CD4-positive, alpha-beta T cell treated with Interleukin-10 for 1 hour (primary cell): ENCODE results near the gene ADGRV1.
A peak's percentile ranks its signal among the peaks of the same experiment; 100 is the strongest.
"Not testable (repeated sequence)": the region's sequence is repeated elsewhere in the genome, so short reads cannot be mapped to it uniquely, and the experiment has no call there.

Source experiments
- DNase-seq: peaks from one replicate; pipeline ENCODE4 v3.0.0-alpha.2; 2020

The ADGRV1 gene

DNA sequence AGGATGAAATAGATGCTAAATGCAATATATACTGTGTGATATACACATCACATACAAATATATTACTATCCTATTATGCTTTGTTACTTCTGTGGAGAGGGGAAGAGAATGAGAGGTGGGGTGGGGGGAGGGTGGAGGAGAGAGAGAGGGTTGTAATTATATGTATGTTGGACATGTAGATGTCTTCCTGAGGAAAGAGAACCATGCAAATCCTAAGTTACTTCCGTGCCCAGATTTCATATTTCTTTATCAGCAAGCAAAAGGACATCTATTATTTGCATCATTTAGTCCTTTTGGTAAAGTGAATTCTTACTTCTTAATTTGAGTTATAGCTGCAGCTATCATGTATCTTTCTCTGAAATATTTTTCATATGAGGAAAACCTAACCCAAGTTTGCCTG, 187.5 kb downstream of the ADGRV1 start:
- DNase-seq, result no peak

DNA sequence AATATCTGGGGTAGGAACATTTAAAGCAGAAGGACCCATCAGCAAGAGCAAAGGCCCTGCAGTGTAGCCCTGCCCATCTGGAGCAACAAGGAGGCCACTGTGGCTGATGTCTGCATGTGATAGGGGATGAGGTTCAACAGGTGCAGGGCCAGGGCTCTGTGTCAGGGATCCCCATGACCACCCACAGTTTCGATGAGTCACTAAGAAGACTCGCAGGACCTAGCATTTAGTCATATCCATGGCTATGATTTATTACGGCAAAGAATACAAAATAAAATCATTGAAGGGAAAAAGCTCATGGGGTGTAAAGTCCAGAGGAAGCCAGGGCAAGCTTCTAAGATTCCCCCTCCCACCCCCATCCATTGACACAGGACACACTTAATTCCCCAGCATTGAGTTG, 188.6 kb downstream of the ADGRV1 start:
- DNase-seq, result no peak

DNA sequence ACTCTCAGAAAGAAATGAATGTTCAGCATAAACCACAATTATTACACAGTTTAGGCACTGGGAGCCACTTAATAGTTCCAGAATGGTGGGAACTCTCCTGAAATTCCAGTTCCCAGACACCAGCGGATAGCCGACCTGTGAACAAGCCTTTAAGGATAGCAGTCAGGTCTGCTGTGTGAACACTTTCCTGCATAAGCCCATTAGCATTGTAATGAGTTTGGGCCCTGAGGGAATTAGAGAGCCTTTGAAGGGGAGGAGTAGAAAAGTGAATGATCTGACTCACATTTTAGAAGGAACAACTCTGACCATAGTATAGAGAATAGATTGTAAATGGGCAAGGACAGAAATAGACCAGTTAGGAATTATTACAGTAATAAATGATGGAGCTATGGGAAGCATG, 189.1 kb downstream of the ADGRV1 start:
- DNase-seq, result no peak

DNA sequence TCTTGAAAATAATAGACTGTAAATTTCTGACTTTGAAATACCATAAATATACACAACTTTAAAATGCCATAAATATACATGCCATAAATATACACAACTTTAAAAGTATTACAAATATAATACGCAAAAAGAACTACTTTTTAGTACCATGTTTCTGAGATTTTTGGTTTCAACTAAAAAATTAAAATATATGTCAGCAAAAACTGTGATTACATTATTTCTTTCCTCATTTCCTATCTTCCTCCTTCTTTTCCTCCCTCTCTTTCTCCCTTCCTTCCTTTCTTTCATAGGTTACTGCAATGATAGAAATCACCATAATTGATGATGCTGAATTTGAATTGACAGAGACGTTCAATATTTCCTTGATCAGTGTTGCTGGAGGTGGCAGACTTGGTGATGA, 200.5 kb downstream of the ADGRV1 start:
- DNase-seq, result no peak

DNA sequence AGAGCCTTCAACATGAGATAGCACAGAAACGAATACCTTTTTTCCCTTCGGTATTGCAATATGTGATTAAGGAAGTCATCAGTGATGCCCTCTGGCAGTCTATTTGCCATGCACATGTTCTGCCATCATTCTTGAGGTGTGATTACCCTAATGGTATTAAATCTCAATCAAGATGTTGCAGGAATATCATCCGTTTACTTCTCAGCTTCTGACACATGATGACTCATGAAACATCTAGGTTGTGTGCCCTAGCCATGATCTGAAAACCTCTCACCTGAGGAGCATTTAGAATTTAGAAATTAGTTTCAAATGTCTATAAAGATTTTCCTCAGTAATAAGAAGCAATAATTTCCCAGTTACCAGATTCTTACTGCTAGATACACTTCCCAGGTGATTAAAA, 209.1 kb downstream of the ADGRV1 start:
- no peak for DNase-seq

DNA sequence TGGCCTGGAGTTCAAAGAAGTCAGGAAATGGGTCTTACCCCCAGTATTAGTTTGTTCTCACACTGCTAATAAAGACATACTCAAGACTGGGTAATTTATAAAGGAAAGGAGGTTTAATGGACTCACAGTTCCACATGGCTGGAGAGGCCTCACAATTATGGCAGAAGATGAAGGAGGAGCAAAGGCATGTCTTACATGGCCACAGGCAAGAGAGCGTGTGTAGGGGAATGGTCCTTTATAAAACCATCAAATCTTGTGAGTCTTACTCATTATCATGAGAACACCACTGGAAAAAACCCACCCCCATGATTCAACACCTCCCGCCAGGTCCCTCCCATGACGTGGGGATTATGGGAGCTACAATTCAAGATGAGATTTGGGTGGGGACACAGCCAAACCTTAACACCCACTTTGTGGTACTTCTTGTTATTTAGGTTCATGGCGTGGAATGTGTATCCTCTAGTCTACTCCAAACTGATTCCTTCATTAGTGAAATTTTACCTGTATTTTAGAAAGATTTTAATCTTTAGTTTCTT, 211.5 kb downstream of the ADGRV1 start:
- not testable (repeated sequence) for DNase-seq

DNA sequence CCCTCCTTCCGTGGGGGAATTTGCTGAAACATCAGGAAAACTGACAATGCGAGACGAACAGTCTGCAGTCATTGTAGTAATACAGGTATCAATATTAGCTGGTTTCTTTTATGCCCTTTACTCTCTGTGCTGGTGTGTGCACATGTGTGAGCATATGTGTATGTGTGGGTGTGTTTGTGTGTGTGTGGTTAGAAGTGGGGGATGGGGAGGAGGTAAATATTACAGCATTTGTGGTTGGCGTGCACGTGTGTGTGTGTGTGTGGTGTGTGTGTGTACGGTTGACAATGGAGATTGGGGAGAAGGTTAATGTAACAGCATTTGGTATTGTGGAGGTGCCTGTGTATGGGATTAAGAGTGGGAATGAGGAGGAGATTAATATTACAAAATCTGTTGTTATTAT, 219.4 kb downstream of the ADGRV1 start:
- no peak for DNase-seq

DNA sequence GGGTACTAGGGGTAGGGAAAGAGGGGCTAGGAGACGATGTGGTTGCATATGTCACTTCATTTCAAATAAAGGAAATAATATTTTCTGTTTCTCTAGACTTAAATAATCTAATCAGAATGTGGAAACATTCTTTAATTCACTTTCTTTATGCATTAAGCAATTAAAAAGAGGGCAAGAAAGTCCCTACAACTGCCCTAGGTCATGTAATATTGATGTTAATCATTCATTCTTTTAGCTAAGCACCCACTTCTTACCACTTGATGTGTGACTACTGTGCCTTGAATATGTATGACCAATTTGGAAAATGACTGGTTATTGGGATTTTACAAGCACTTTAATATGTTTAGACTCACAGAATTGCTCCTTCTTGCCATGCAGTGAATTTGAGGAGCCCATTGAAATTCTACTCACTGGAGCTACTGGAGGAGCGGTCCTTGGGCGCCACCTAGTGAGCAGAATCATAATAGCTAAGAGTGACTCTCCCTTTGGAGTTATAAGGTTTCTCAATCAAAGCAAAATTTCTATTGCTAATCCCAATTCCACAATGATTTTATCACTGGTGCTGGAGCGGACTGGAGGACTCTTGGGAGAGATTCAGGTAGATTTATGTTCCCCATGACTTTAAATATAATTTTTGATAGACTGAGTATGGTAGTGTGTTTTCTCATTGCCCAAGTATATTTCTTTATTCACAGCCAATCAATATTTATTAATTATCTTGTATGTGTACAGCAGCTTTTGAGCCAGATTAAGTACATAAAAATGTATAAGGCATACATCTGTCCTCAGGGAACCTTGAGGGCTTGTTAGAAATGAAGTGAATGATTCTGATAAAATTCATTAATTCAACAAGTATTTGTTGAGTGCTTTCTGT, 225.1 kb downstream of the ADGRV1 start:
- peak; percentile 71 for DNase-seq

DNA sequence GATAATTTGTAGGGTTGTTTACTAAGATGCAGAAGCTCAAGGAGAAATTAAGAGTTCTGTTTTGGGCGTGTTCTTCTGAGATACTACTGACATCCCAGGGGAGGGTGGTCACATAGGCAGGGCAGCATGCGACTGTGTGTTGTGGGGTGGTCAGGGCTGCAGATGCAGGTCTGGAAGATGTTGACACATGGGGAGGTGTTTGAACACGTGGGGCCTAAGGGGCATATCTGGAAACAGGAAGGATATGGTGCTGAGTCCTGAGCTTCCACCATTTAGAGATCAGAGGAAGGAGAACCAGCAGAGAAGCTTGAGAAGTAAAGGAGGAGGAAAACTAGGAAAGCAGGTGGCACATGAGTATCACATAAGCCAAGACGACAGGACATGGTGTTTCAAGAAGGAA, 228.2 kb downstream of the ADGRV1 start:
- no peak for DNase-seq

DNA sequence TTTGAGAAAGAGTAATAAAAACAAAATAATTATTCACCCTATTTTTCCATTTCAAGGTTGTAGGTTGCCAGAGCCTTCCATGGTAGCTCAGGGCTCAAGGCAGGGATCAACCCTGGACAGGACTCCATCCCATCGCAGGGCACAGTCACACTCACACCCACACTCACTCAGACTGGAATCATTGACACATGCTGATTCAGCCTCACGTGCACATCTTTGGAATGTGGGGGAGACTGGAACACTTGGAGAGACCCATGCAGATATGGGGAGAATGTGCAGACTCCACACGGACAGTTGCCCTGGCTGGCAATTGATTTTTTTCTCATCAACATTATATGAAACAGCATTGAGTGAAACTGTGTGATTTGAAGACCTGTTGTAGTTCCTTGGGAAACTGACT, 234.1 kb downstream of the ADGRV1 start:
- no peak for DNase-seq

DNA sequence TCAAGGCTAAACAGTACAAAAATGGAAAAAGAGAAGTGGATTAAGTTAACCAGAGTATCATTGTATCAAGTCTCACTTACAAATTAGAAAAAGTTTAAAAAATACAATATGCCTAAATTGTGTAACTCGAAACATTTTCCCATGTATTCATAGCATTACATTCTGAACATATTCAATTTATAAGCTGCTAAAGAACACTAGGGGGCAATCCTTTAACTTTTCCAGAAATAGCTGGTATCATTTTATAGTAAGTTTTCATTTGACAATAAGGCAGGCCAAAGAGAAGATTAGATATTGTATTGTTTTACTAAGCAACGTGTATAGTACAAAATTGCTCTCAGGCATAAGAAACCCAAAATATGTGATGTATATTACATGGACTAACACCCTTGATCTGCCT, 234.6 kb downstream of the ADGRV1 start:
- DNase-seq, result no peak

DNA sequence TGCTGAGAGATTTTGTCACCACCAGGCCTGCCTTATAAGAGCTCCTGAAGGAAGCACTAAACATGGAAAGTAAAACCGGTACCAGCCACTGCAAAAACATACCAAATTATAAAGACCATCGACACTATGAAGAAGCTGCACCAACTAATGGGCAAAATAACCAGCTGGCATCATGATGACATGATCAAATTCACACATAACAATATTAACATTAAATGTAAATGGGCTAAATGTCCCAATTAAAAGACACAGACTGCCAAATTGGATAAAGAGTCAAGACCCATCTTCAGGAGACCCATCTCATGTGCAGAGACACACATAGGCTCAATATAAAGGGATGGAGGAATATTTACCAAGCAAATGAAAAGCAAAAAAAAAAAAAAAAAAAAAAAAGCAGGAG, 238.3 kb downstream of the ADGRV1 start:
- not testable (repeated sequence) for DNase-seq

DNA sequence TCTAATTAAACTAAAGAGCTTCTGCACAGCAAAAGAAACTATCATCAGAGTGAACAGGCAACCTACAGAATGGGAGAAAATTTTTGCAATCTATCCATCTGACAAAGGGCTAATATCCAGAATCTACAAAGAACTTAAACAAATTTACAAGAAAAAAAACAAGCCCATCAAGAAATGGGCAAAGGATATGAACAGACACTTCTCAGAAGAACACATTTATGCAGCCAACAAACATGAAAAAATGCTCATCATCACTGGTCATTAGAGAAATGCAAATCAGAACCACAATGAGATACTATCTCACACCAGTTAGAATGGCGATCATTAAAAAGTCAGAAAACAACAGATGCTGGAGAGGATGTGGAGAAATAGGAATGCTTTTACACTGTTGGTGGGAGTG, 241.5 kb downstream of the ADGRV1 start:
- not testable (repeated sequence) for DNase-seq

DNA sequence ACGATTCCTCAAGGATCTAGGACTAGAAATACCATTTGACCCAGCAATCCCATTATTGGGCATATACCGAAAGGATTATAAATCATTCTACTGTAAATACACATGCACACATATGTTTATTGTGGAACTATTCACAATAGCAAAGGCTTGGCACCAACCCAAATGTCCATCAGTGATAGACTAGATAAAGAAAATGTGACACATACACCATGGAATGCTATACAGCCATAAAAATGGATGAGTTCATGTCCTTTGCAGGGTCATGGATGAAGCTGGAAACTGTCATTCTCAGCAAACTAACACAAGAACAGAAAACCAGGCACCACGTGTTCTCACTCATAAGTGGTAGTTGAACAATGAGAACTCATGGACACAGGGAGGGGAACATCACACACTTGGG, 241.9 kb downstream of the ADGRV1 start:
- not testable (repeated sequence) for DNase-seq

DNA sequence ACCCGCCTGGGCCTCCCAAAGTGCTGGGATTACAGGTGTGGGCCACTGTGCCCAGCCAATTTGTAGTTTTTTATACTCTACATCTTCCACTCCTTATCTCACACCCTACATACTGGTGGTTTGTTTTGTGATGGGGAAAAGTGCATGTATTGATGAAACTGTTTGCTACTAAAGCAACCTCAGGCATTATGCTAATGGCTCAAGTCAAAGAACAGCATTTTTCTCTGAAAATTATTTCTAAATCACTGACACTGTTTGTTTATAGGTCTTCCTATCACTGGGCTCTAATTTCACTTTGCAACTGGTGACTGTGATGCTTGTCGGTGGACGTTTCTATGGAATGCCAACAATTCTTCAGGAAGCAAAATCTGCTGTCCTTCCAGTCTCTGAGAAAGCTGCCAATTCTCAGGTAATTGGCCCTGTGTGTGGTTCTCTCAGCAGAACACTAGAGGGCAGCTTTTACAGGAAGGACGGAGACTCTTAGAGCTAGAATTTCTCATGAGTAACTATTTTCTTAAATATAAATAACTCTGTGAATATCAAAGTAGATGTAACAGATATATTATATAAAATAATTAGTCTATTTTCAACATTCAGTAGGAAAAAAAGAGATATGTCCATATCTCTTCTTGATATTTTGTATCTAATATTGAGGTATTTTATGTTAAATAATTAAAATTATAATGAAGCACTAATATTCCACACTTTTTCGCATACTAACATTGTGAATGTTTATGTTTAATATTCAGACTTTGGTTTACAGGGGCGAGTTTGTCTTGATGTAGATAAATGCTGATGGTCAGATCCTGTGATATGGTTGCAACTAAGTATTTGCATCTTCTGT, 244.1 kb downstream of the ADGRV1 start:
- DNase-seq, result no peak

DNA sequence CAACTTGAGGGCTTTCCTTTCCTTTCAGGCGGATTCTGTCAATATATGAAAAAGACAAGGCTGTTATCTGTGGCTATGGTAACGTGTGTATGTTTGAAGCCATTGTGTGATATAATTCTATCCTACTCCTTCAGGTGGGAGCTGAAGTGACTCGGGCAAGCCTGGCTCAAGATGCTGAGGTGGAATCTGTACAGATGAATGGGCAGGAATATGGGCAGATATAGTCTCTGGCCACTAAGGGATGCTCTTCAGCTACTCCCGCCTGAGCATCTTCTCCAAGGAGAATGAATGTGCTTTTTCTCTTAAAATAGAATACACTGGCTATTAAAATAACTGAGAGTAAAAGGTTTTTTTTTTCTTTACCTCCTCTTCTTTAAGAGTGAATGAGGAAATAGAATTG, 244.8 kb downstream of the ADGRV1 start:
- no peak for DNase-seq

DNA sequence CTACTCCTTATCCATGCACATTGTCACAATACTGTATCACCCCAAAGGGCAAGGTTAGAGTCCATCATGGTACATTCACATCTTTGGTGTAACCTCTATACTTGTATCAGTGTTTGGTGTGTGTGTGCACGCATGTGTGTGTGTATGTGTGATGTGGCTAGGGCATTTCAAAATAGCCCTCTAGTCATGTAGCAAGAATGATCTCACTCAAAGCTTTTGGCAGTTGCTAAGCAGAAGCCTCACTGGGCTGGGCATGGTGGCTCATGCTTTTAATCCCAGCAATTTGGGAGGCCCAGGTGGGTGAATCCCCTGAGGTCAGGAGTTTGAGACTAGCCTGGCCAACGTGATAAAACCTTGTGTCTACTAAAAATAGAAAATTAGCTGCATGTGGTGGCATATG, 245.3 kb downstream of the ADGRV1 start:
- no peak for DNase-seq

DNA sequence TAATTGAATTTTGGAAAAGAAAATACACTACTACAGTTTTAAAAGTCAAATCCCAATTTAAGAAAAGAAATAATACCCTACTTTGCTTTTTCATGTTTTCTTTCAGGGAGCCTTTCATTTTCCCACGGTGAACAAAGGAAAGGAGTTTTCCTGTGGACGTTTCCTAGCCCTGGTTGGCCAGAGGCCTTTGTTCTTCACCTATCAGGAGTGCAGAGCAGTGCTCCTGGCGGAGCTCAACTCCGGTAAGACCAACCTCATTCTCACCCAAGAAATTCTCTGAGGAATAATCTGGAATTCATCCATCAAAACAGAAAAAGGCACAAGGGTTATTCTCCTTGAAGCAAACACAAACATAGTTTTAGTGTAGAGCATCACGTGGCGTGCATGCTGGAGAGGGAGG, 248.9 kb downstream of the ADGRV1 start:
- DNase-seq, result no peak

DNA sequence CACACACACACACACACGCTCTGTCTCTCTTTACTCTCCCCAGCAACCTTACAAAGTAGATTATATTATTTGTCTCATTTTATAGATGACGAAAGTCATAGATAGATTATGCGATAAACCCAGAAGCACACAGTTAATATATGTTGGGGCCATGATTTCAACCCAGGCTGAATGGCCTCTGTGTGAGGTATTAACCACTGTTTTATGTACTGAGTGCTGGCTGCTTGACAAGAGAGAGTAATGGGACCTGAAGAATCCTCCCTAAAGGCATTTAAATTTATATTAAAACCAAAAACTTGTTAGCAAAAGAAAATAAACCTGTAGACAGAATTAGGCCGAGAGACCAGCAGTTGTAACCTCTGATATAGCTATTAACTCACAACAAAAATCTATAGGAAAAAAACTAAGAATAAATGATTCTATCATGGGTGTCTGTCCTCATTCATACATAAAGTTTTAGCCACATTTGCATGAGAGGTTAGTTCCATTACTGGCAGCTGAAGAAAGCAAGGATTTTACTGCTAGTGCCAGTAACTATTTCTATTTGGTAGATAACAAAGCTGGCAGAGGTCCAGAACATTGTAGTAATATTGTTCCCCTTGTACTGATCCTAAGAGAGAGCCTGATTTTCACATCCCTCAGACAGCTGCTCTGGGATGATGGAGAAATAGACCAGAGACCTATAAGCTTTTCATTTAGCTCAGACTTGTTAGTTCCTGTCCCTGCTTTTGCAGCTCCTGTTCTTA, 250.9 kb downstream of the ADGRV1 start:
- no peak for DNase-seq

DNA sequence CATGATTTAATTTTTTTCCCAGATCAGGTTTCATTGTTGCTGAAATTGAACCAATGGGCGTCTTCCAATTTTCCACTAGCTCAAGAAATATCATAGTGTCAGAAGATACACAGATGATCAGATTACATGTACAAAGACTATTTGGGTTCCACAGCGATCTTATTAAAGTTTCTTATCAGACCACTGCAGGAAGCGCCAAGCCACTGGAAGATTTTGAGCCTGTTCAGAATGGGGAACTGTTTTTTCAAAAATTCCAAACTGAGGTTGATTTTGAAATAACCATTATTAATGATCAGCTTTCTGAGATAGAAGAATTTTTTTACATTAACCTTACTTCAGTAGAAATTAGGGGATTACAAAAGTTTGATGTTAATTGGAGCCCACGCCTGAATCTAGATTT, 251.6 kb downstream of the ADGRV1 start:
- DNase-seq, result no peak

DNA sequence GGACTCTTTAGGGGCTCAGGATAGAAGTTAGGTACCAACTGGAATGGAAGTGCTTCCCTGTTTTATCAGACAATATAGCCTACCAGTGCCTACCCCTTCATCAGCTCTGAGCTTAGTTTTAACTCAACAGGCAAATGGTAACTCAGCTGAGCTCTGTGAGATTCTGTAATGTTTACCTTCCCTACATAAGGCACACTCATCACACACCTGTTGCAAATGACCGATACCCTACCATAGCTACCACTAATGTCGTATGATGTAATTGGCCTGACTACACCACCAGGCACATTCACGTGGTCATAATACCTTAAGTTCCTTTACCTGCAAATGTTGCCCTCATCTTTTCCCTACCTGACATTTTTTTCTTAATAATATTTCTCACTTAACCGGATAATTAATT, 254.8 kb downstream of the ADGRV1 start:
- no peak for DNase-seq

DNA sequence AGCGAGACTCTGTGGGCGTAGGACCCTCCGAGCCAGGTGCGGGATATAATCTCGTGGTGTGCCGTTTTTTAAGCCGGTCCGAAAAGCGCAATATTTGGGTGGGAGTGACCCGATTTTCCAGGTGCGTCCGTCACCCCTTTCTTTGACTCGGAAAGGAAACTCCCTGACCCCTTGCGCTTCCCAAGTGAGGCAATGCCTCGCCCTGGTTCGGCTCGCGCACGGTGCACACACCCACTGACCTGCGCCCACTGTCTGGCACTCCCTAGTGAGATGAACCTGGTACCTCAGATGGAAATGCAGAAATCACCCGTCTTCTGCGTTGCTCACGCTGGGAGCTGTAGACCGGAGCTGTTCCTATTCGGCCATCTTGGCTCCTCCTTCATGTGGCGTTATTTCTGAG, 263.5 kb downstream of the ADGRV1 start:
- not testable (repeated sequence) for DNase-seq

DNA sequence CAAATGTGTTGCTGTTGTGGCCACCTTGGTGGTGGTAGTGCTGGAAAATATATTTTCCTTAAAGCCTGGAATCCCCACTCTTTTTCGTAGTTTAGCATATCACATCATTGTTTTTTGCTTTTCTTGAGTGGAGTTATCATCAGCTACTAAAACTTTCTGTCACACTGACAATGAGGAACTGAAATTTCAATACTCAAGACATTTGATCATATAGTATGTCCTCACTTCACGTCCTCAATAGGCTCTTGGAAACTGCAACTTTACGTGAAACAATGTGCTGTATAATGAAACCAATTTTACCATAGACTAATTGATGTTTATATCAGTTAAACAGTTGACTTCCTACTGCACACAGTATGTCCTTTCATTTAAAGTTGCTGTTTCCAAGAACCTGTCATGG, 265.8 kb downstream of the ADGRV1 start:
- no peak for DNase-seq
